ENCODE data around the gene ENO4.

Gene ENO4

DNA sequence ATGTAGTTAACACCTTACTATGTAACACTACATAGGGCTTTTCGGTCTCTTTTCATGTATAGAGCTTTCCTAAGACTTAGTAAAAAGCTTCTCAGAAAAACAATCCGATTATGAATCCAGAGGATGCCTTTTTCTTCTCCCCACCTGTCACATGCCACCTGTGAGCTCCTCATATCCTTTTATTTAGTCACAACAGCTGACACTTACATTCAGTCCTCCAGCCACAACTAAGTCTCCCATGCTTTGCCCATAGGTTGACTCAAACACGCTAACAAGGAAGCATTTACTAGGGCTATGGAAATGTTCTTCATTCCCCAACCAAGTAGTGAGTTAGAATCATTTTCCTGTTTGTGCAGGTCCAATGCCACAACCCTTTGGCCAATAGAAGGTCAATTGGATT, 7.9 kb downstream of the ENO4 start:
- no peaks in the 10 kb centered on the region for H3K36me3 ChIP-seq
- TF ChIP-seq, protein P1, sequence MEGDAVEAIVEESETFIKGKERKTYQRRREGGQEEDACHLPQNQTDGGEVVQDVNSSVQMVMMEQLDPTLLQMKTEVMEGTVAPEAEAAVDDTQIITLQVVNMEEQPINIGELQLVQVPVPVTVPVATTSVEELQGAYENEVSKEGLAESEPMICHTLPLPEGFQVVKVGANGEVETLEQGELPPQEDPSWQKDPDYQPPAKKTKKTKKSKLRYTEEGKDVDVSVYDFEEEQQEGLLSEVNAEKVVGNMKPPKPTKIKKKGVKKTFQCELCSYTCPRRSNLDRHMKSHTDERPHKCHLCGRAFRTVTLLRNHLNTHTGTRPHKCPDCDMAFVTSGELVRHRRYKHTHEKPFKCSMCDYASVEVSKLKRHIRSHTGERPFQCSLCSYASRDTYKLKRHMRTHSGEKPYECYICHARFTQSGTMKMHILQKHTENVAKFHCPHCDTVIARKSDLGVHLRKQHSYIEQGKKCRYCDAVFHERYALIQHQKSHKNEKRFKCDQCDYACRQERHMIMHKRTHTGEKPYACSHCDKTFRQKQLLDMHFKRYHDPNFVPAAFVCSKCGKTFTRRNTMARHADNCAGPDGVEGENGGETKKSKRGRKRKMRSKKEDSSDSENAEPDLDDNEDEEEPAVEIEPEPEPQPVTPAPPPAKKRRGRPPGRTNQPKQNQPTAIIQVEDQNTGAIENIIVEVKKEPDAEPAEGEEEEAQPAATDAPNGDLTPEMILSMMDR (IDR thresholded peaks at IDR 0.05; ENCODE audit: low read depth, low read length) = no peak
- no peak for DNase-seq
- no peaks in the 10 kb centered on the region for H3K9me3 ChIP-seq
- H3K4me3 ChIP-seq (ENCODE audit: low read depth, low read length) = no peak overlapping the region
- H3K4me1 ChIP-seq = no peaks in the 10 kb centered on the region
- H3K27me3 ChIP-seq = no peaks in the 10 kb centered on the region

DNA sequence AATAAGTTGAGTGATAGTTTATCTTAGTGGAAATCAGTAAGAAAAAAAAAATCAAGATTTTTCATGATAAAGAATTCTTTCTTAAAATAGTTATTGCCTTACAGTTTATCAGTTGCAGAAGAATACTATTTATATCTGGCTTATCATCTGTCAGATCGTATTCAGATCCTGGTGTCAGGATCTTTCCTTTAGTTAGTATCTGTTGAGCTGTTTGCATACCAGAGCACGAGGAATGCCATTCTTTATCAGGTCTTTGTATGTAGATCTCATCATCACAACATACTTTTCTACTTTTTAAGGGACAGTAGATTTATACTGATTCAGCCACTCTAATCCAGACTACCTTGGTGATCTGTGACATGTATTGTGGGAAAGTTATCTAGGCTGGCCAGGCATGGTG, 12.5 kb downstream of the ENO4 start:
- H3K9me3 ChIP-seq = no peaks in the 10 kb centered on the region
- H3K4me1 ChIP-seq = no peaks in the 10 kb centered on the region
- H3K27me3 ChIP-seq = no peaks in the 10 kb centered on the region
- no peak for DNase-seq
- no peak overlapping the region for H3K4me3 ChIP-seq (ENCODE audit: low read depth, low read length)
- TF ChIP-seq, protein P1 (IDR thresholded peaks at IDR 0.05; ENCODE audit: low read depth, low read length) = no peak
- no peaks in the 10 kb centered on the region for H3K36me3 ChIP-seq

DNA sequence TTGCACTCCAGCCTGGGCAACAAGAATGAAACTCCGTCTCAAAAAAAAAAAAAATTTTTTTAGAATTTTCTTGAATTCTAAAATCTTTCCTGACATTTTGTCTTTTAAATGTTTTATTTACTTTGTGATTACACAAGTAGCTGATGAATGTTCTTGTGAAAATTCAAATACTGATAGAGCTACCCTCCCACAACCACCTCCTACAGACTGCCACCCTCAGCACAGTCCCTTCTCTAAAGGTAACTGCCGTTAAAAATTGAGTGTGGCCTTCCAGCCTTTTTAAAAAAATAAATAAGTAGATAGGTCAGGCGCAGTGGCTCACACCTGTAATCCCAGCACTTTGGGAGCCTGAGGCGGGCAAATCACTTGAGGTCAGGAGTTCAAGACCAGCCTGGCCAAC, 15.1 kb downstream of the ENO4 start:
- H3K9me3 ChIP-seq = no peaks in the 10 kb centered on the region

DNA sequence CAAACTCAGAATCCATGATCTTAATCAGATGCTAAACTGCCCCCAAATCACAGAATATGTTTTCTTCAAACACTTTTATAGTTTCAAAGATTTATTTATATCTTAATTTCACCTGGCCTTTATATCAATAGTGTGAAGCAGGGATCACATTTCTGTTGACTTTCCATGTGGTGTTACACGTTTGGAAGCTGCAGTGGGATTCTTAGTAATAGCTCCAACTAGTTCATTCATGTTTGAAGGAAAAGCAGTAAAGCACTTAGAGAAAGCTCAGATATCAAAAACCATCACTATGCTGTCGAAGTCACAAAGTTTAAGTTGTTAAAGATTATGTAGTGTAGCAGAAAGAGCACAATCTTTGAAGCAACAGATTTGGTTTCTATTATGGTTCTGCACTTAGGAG, 16.8 kb downstream of the ENO4 start:
- Histone ChIP-seq H3K9me3 (no peaks in the 10 kb centered on the region), H3K4me3 (ENCODE audit: low read depth, low read length) (no peak overlapping the region), H3K27me3 (no peaks in the 10 kb centered on the region), H3K4me1 (no peaks in the 10 kb centered on the region), H3K36me3 (no peaks in the 10 kb centered on the region)
- TF ChIP-seq, protein P1 (IDR thresholded peaks at IDR 0.05; ENCODE audit: low read depth, low read length) = no peak
- DNase-seq = no peak

More for the DNA sequence above, 15.1 kb downstream of the ENO4 start:
- Histone ChIP-seq H3K4me1 (no peaks in the 10 kb centered on the region), H3K4me3 (ENCODE audit: low read depth, low read length) (no peak overlapping the region), H3K27me3 (no peaks in the 10 kb centered on the region), H3K36me3 (no peaks in the 10 kb centered on the region)
- TF ChIP-seq, protein P1 (IDR thresholded peaks at IDR 0.05; ENCODE audit: low read depth, low read length) = no peak
- DNase-seq = no peak

DNA sequence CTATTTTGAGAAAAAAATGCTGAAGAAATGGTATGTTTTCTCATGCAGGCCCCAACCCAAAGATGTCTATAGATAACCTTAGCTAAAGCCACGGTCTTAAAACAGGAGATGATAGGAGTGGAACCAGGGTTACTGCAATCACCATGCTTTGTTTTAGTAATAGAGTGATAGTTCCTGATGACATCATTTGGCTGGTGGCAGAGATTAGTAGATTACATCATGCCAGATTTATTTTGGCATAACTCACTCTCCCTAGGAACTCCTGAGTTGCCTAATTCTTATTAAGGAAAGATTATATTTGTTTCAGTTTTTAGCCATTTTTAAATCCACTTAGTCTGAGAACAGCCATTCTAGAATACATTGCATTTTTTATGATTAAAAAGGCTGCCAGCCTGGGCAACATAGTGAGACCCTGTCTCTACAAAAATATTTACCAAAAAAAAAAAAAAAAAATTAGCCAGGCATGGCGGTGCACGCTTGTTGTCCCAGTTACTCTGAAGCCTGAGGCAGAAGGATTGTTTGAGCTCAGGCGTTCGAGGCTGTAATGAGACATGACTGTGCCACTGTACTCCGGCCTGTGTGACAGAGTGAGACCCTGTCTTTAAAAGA, 17.8 kb downstream of the ENO4 start:
- no peaks in the 10 kb centered on the region for H3K27me3 ChIP-seq
- H3K36me3 ChIP-seq = no peaks in the 10 kb centered on the region
- H3K4me1 ChIP-seq = no peaks in the 10 kb centered on the region
- DNase-seq = no peak
- TF ChIP-seq, protein P1 (IDR thresholded peaks at IDR 0.05; ENCODE audit: low read depth, low read length) = no peak
- no peaks in the 10 kb centered on the region for H3K9me3 ChIP-seq
- no peak overlapping the region for H3K4me3 ChIP-seq (ENCODE audit: low read depth, low read length)

DNA sequence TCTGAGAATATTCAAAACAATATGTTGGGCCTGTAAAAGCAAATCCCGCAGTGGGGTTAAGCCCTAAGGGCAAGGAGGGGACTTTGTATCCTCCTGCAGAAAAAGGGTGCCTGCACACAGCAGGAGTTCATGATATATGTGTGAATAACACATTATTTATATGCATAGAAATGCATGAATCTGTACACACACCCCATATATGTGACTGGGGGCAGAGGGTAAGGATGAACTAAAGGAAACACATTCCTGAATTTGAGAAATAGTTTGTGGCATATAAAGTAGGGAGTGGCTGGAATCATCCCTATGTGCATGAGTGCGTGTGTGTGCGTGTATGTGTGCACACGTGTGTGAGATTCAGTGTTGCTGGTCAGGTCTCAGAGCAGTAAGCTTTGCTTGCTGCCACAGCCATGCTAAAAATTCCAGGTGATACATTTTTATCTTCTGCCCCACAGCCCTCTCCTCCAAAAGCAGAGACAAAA, 18.9 kb downstream of the ENO4 start:
- TF ChIP-seq, protein P1 (IDR thresholded peaks at IDR 0.05; ENCODE audit: low read depth, low read length) = no peak
- H3K9me3 ChIP-seq = no peaks in the 10 kb centered on the region
- no peaks in the 10 kb centered on the region for H3K27me3 ChIP-seq
- no peak overlapping the region for H3K4me3 ChIP-seq (ENCODE audit: low read depth, low read length)
- H3K36me3 ChIP-seq = no peaks in the 10 kb centered on the region
- DNase-seq = no peak
- no peaks in the 10 kb centered on the region for H3K4me1 ChIP-seq

Measured in BE2C (cell line).